NCI-H2196 treated with DMSO at 0.1 percent for 48 hours (cell line): ENCODE results near the gene SOHLH1.

Source experiments
- DNase-seq: peaks from one replicate; lab custom pipeline; 2025; ENCODE audit not compliant: unreplicated experiment; lab: John Stamatoyannopoulos, UW

SOHLH1 gene

DNA sequence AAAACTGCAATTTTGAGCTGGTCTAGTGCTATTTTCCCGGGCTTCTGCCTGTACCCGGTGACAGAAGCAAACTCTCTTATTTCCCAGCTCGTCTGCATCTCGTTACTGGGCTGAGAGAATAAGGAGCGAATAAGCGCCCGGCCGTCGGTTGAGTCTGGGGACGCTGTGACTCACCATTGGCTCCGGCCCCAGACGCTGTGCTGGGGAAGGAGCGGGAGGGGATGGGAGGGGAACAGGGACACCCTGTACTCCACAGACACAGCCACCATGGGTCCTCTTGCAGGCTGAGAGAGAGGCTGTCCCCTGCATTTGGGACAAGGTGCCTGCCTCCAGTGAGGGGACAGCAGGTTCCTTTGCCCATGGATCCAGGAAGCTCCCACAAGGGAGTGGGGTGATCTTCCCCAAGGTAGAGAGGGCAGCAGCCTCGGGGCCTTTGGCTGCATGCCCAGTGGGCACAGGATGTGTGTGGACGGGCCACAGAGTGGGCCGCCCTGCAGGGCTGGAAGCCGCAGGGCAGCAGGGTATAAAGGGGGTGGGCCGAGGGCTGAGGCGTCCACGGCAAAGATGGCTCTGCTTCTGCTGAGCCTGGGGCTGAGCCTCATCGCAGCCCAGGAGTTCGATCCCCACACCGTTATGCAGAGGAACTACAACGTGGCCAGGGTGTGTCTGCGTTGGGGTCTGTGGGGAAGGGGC is 36.4 kb downstream of the SOHLH1 start, which contains the start of gene LCN9:
LCN9 (plus strand) TSS at position 552 of the 693 bp plus-strand sequence; CDS start at position 565, 13 bp downstream.
- DNase-seq: no peak

DNA sequence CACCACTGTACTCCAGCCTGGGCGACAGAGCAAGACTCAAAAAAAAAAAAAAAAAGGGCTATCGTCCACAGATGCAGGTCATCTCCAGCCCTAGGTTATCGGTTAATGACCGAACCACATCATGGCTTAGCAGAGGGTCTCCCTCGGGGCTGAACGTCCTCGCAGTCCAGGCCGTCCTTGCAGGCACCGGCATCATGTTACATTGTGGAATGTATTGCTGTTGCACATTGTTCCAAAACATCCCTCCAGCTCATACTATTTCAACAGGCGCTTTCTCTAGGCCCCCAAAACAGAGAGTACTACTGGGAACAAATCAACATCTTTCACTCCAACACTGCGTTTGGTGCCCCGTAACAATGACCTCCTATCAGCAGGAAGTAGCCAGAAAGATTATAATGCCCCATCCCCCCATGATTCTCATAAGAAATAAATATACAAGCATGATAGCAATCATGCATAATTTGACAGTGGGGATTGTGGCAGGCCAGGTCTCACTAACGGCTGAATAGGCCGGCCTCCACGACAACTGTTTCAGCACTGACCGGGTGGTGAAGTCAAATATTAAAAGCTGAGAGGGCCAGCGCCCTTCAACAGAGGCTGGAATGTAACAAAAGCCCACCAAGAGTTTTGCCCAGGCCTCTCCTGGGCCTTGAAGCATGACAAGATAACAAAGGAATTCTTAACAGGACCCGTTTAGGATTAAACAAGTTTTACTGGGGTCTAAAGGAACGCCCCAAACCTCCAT is 37.3 kb downstream of the SOHLH1 start:
- no peak for DNase-seq

DNA sequence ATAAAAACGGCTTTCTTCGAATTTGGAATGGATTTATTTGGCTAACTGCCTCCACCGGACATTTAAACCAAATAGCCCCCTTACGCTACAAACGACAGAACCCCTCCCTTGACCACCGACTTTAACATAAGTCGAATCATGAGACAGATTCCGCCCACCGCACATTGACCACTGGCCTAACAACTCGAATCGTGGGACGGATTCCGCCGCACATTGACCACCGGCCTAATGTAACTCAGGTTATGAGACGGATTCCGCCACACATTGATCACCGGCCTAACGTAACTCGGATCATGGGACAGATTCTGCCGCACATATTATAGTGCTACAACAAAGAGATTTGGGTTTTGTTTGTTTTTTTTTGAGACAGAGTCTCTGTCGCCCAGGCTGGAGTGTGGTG is 38.9 kb downstream of the SOHLH1 start:
- DNase-seq: no peak

DNA sequence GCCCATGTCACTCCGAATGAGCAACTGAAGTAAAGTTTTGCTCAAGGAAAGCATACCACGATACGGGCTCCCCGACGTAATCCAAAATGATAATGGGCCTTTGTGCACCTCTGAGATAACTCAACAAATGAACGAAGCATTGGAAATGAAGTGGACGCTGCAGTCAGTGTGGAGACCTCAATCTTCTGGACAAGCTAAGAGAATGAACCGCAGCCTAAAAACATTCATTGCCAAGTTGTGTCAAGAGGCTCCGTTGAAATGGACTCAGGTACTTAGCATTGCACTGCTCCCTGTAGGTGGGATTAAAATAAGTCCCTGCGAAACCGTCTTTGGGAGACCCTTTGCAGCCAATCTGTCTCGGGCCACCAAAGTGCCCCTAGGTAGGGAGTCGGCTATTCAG is 40.0 kb downstream of the SOHLH1 start:
- no peak for DNase-seq

DNA sequence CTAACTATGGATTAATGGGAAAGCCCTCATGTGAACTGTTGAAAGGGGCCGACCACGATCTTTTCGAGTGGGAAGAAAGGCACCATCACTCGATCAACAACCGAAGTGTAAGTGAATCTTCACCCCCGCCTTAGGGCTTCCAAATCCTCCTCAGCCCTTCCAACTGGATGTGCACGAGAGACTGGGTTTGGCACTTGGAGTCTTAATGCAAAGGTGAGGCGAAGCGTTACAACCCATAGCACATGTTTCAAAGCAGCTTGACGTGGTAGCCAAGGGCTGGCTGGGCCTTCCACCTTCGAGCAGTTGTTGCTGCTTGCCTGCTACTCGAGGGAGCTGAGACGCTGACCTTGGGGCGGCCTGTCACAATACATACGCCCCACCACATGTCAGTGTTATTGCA is 41.9 kb downstream of the SOHLH1 start:
- DNase-seq: no peak

DNA sequence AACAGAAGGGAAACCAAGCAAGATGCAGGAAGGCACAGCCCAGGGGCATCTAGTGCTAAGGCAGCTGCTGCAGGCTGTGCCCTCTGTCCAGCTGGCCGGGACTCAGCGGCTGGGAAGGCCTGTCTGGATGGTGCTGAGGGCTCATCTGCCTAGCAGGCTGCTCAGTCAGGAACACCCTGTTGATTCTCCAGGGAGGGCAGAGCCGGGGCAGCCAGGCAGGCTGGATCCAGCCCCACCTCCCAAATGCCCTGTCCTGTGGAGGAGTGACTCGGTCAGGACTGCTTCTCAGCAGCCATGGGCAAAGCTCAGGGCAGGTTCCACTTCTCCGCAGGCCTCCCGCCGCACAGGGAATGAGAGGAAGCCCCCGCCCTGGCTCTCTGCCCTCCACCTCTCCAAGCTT is 44.0 kb downstream of the SOHLH1 start:
- no peak for DNase-seq

DNA sequence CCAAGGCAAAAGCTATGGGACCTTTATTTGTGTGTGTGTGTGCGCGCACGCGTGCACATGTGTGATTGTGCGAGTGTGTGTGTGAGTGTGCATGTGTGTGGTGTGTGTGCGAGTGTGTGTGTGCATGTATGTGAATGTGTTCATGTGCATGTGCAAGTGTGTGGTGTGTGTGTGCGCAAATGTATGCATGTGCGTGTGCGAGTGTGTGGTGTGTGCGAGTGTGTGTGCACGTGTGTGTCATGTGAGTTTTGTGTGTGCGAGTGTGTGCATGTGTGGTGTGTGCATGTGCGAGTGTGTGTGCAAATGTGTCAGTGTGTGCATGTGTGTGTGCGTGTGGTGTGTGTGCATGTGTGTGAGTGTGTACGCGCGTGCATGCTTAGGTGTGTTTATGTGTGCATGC is 48.9 kb downstream of the SOHLH1 start:
- DNase-seq: no peak

DNA sequence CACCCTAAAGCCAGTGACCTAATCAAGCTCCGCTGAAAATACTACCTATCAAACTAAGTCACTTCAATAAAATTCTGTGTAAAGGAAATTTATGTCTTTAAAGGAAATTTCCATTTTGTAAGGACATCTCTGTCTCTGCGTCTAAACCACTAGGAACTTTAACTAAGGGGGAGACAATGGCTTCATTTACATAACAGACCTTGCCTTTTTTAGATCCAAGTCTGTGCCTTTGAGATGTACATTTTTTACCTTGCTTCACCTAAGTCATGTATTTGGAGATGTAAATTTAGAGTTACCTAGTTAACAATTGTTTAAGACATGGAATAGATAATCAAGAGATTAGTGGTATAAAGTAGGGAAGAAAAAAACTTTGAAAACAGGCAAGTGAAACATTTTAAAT is 49.8 kb downstream of the SOHLH1 start:
- DNase-seq: no peak

DNA sequence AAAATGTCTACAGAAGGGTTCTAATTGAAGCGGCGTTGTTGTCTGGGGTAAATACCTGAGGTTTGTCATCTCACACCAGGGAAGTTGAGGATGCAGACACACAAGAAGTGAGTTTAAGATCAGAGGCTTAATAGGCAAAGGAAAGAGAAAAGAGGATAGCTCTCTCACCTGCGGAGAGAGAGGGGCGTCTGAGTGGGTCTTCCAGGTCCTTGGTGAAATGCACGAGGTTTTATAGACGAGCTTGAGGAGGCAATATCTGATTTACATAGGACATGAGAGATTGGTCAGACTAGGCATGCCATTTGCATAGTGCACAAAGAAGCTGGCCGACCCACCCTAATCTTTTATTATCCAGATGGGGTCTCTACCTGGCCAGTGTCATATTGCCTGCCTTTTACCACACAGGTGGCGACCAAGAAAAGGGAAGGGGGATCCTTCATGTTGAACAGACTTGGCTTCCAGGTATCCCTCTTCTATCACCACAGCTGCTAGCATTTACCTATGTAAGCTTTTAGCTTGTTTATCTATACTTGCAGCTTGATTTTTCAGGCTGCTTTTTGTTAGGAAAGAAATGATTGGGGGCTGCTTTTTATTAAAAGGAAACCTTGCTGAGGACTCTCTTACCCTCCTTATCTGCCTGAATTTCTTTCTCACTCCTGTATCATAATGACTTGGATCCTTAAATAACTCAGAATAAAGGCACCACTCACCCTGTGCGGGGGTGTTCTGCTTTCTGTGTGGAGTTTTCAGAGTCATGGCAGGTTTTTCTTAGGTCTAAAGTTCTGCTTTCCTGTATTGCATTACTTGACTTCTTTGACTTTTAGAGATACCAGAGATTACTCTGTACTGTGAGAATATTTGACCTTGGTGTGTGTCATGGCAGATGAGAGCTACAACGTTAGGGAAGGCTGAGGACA is 50.5 kb downstream of the SOHLH1 start:
- no peak for DNase-seq

DNA sequence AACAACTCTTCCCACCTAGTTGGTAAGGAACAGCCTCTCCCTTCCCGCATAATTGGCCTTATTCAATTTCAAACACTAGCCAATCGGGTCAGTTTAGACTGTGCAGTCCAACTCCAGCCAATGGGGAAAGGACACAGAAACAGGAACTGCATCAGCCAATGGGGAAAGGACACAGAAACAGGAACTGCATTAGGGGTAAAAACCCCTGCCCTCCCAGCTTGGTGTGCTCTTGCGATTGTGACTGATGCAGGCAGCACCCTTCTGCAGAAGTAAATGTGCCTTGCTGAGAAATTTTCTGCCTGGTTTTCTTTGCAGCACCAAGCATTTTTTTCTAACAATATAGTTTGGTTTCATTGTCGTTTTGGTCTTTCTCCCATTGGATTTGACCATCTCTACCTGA is 51.4 kb downstream of the SOHLH1 start:
- DNase-seq: no peak

DNA sequence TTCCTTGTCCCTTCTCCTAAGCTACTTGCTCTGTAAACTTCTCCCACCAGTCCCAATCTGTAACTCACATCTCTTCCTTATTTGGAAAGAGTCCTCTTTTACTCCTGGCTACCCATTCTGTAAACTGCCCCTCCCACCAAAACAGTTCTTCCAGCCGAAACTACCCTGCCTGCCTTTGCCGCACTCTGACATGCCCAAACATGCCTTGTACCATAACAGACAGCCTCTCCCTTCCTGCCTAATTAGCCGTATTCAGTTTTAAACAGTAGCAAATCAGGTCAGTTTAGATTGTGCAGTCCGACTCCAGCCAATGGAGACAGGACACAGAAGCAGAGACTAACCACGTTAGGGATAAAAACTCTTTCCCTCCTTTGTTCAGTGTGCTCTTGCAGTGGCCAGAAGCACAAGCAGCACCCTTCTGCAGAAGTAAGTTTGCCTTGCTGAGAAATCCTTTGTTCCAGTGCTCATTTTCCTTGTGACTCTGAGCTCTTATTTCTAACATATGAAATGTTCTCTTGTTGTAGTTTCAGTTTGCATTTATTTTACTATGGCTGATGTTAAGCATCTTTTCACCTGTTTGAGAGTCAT is 54.6 kb downstream of the SOHLH1 start:
- no peak for DNase-seq
